HCT116 (cell line): ENCODE measurements around the gene OMP. TPM values are rescaled to one million over a fixed set of nuclear protein-coding genes. Genes with fewer than 3 reads are reported as not detected.

Source experiments
- ATAC-seq: fragments of 200-7000 bp; cut with Tn5 transposase; 2 replicates; pipeline ENCODE4 v1.9.1; 2020; ENCODE audit warnings: mild to moderate bottlenecking, moderate library complexity
- BruUV-seq: library from RNA; stranded (reverse); fragments of 400-500 nt; replicated peaks from 2 replicates; lab custom pipeline; 2021; lab: Mats Ljungman, UMichigan
- CTCF ChIA-PET: fragments of 300-600 bp; sonication (Branson Sonifier 250); formaldehyde crosslinking; loops from one replicate; lab custom pipeline; 2021; ENCODE audit warnings: antibody characterized with exemption; lab: Charles Lee
- POLR2A ChIA-PET: fragments of 300-600, 350-600 bp; sonication (Branson Sonifier 250); formaldehyde crosslinking; loops from one replicate; lab custom pipeline; 2021; ENCODE audit warnings: antibody characterized with exemption; lab: Charles Lee
- RAD21 ChIA-PET, 2 experiments: fragments of 300-600 bp; sonication (Branson Sonifier 250); formaldehyde crosslinking; loops; one replicate each; lab custom pipeline; 2023; ENCODE audit warnings: low total read pairs in 2 of 2; ENCODE audit not compliant: uncharacterized antibody in 2 of 2, unreplicated experiment in 2 of 2, low non-redundant PET in 1 of 2; lab: Charles Lee
- DNase-seq: peaks from one replicate; pipeline ENCODE4 v3.0.0-alpha.2; 2010; ENCODE audit warnings: low read depth, low spot score
- H2AFZ ChIP-seq: fragments of 200-600 bp; shearing (Covaris generic), sonication (generic); 2 replicates; pipeline ENCODE4 v1.6.1; 2017; ENCODE audit warnings: low read depth, mixed run types, mixed read lengths, antibody characterized with exemption, low read length; ENCODE audit not compliant: poor library complexity, severe bottlenecking
- H3K27ac ChIP-seq: 2 replicates; pipeline ENCODE4 v1.5.1; 2012; ENCODE audit warnings: low read depth, low read length
- H3K27me3 ChIP-seq: fragments of 200-600 bp; sonication (generic); 2 replicates; pipeline ENCODE4 v1.6.1; 2016; ENCODE audit warnings: mixed run types, low read length, mixed read lengths; ENCODE audit not compliant: insufficient read depth
- H3K36me3 ChIP-seq, 2 experiments: fragments of 200-500 bp in 1 of 2; fragments of 200-600 bp in 1 of 2; sonication (Bioruptor generic) in 1 of 2; sonication (generic) in 1 of 2; 2 replicates each; pipeline versions ENCODE4 v1.5.1 to v1.6.1; 2014 to 2016; ENCODE audit warnings: low read length in 2 of 2, inconsistent platforms in 1 of 2, mixed read lengths in 1 of 2, mixed run types in 1 of 2; ENCODE audit not compliant: insufficient read depth in 2 of 2, control insufficient read depth in 1 of 2
- H3K4me1 ChIP-seq, 2 experiments: fragments of 200-600 bp in 1 of 2; sonication (generic) in 1 of 2; 2 replicates each; pipeline versions ENCODE4 v1.5.1 to v1.6.1; 2012 to 2017; ENCODE audit warnings: low read length in 2 of 2, inconsistent platforms in 1 of 2, mild to moderate bottlenecking in 1 of 2, mixed read lengths in 1 of 2, mixed run types in 1 of 2, moderate library complexity in 1 of 2; ENCODE audit not compliant: insufficient read depth in 2 of 2, control insufficient read depth in 1 of 2
- H3K4me2 ChIP-seq: fragments of 200-600 bp; sonication (generic); 2 replicates; pipeline ENCODE4 v1.6.1; 2017; ENCODE audit warnings: mixed run types, low read length, mixed read lengths
- H3K4me3 ChIP-seq, 2 experiments: fragments of 200-600 bp in 1 of 2; sonication (generic) in 1 of 2; replicated peaks in 1 of 2; 2 replicates each; pipeline ENCODE4 v1.5.1; 2011 to 2016; ENCODE audit warnings: low read length in 2 of 2, control low read depth in 1 of 2, low read depth in 1 of 2, mild to moderate bottlenecking in 1 of 2, mixed read lengths in 1 of 2, mixed run types in 1 of 2
- H3K79me2 ChIP-seq: fragments of 200-600 bp; sonication (generic); 2 replicates; pipeline ENCODE4 v1.6.1; 2017; ENCODE audit warnings: mild to moderate bottlenecking, mixed run types, low read length, moderate library complexity, mixed read lengths; ENCODE audit not compliant: insufficient read depth
- H3K9ac ChIP-seq: fragments of 200-600 bp; sonication (generic); 2 replicates; pipeline ENCODE4 v1.6.1; 2016; ENCODE audit warnings: low read length, mixed read lengths
- H3K9me2 ChIP-seq: fragments of 200-600 bp; sonication (generic), shearing (Covaris generic); 2 replicates; pipeline ENCODE4 v1.6.1; 2017; ENCODE audit warnings: mixed run types, mild to moderate bottlenecking, moderate library complexity; ENCODE audit not compliant: insufficient read depth
- H3K9me3 ChIP-seq, 2 experiments: fragments of 200-500 bp in 1 of 2; fragments of 200-600 bp in 1 of 2; sonication (Bioruptor generic) in 1 of 2; sonication (generic) in 1 of 2; 2 replicates each; pipeline ENCODE4 v1.6.1; 2014 to 2017; ENCODE audit warnings: low read length in 2 of 2, mixed read lengths in 2 of 2, inconsistent platforms in 1 of 2, low read depth in 1 of 2, mild to moderate bottlenecking in 1 of 2, mixed run types in 1 of 2, moderate library complexity in 1 of 2; ENCODE audit not compliant: control insufficient read depth in 1 of 2, insufficient read depth in 1 of 2
- H4K20me1 ChIP-seq: fragments of 200-600 bp; sonication (generic), shearing (Covaris generic); 2 replicates; pipeline ENCODE4 v1.6.1; 2017; ENCODE audit warnings: mixed run types, mild to moderate bottlenecking, moderate library complexity; ENCODE audit not compliant: insufficient read depth
- intact Hi-C: fragments of 100-400 bp; cut with micrococcal nuclease; formaldehyde crosslinking; loops from 2 replicates; pipeline ENCODE4 v1.10.0; 2022
- total RNA-seq: library from RNA; stranded (reverse); gene quantifications from one replicate; pipeline ENCODE4 v1.2.1, GENCODE V29; 2021; ENCODE audit not compliant: unreplicated experiment
- TF ChIP-seq, protein P1 (sequence below), 3 experiments: fragments of 200-600 bp in 1 of 3; sonication (generic) in 1 of 3; IDR thresholded peaks in 2 of 3; conservative IDR thresholded peaks in 1 of 3; 2 replicates each; pipeline ENCODE4 v1.5.1; 2012 to 2017; ENCODE audit warnings: low read depth in 2 of 3, low read length in 2 of 3, antibody characterized with exemption in 1 of 3, borderline replicate concordance in 1 of 3, control low read depth in 1 of 3, mild to moderate bottlenecking in 1 of 3, mixed read lengths in 1 of 3, mixed run types in 1 of 3, moderate library complexity in 1 of 3; ENCODE audit not compliant: insufficient read depth in 1 of 3

OMP gene
- total RNA-seq, 1 experiment from 2014 or later = not detected

DNA sequence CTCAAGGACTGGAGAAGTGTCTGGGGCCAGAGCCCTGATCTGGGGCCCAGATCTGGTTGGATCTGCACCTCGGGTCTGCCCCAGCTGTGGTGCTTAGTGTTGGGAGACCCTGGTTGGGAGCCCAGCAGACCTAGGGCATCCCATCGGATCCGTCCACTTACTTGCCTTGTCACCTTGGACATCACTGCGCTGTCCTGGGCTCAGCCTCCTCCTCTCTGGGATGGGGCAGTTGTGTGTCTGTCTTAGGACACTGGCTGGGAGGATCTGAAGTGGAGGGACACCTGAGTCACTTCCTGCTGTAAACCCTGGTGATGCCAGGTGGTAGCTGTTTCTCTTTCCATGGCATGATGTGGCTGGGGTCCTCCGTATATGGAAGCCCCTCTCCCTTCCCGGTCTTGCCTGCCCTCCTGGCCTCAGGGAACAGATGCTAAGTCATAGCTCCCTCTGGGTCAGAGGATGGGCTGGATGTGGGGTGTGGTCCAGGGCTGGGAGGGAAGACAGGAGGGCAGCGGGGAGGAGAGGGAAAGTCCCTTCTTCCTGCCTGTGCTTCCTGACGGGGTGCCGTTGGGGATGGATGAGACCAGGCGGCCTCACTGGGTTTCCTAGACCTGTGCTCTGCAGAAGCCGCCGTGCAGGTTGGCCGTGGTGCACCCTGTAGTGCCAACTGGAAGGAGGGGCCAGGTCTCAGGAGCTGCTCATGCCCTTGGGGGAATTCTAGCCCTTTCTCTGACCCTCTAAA is 12.1 kb upstream of the OMP start:
- DNase-seq (no peak), ATAC-seq (no peak; the same call in none of the 2 replicates)
- Histone ChIP-seq H3K4me3 (no peak overlapping the region), H3K36me3 (no peaks in the 10 kb centered on the region), H3K9me2 (no peaks in the 10 kb centered on the region), H3K27ac (no peak overlapping the region), H3K79me2 (no peaks in the 10 kb centered on the region), H3K4me1 (peaks cover 2 to 11% of the 10 kb centered on the region in 2 experiments; a peak in 1 of 4 replicates), H3K9ac (no peak overlapping the region), H3K9me3 (no peaks in the 10 kb centered on the region), H3K4me2 (no peak overlapping the region), H3K27me3 (no peaks in the 10 kb centered on the region), H4K20me1 (no peaks in the 10 kb centered on the region), H2AFZ (no peak overlapping the region)
- ChIA-PET CTCF (interaction anchor here (0.6 to 4.4 kb wide), 26 partner anchors 9 to 529 kb away, joined by 3 to 98 read pairs (median 8); partner anchors contain the start of gene CAPN5), POLR2A (interaction anchor here (0.9 to 2.5 kb wide), 3 partner anchors 17 to 42 kb away, joined by 3 to 23 read pairs (median 4); partner anchors contain the start of gene CAPN5), RAD21 (interaction anchor here (0.8 to 2.5 kb wide), 7 partner anchors 17 to 357 kb away, joined by 3 to 29 read pairs (median 4); no protein-coding TSS in a partner anchor)
- intact Hi-C loops = loop anchor here (1.0 to 5.0 kb wide), 4 partner anchors 43 to 356 kb away; no protein-coding TSS in a partner anchor
- TF ChIP-seq, protein P1, sequence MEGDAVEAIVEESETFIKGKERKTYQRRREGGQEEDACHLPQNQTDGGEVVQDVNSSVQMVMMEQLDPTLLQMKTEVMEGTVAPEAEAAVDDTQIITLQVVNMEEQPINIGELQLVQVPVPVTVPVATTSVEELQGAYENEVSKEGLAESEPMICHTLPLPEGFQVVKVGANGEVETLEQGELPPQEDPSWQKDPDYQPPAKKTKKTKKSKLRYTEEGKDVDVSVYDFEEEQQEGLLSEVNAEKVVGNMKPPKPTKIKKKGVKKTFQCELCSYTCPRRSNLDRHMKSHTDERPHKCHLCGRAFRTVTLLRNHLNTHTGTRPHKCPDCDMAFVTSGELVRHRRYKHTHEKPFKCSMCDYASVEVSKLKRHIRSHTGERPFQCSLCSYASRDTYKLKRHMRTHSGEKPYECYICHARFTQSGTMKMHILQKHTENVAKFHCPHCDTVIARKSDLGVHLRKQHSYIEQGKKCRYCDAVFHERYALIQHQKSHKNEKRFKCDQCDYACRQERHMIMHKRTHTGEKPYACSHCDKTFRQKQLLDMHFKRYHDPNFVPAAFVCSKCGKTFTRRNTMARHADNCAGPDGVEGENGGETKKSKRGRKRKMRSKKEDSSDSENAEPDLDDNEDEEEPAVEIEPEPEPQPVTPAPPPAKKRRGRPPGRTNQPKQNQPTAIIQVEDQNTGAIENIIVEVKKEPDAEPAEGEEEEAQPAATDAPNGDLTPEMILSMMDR (IDR thresholded peaks at IDR 0.05 in 2 of 3, conservative IDR thresholded peaks at IDR 0.05 in 1 of 3; ENCODE audit: borderline replicate concordance in 1 of 3, insufficient read depth in 1 of 3, low read depth in 2 of 3, low read length in 2 of 3) = no peak
- no TSS peak for BruUV-seq
